ENCODE data around the gene COLGALT1.

The COLGALT1 gene

DNA sequence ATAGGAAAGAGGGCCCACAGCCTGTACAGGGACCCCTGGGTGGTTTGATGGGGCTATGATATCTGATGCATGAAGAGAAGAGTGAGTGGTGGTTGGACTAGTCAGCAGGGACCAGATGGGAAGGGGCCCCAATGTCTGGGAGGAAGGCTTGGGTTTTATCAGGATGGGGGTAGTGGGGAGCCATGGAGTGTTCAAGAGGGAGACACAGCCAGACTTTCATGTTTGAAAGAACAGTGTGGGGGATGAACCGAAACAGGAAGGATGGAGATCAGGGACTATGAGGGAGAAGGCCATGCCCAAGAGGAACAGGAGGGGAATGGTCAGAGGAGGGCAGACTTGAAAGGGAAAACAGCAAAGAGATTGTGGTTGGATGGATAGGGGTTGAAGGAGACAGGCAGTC is 69.6 kb downstream of the COLGALT1 start:
- no peak for DNase-seq

DNA sequence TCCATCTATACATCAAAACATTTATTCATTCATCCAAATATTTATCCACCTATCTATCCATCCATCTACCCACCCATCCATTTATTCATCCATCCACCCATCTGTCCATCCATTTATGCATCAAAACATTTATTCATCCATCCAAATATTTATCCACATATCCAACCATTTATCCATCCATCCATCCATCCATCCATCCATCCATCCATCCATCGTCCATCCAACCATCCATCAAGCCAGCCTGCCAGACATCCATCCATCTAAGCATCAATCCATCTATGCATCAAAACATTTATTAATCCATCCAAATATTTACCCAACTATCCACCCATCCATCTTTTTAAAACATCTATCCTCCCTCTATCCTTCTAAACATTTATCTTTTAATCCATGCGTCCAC is 70.5 kb downstream of the COLGALT1 start:
- no peak for DNase-seq

DNA sequence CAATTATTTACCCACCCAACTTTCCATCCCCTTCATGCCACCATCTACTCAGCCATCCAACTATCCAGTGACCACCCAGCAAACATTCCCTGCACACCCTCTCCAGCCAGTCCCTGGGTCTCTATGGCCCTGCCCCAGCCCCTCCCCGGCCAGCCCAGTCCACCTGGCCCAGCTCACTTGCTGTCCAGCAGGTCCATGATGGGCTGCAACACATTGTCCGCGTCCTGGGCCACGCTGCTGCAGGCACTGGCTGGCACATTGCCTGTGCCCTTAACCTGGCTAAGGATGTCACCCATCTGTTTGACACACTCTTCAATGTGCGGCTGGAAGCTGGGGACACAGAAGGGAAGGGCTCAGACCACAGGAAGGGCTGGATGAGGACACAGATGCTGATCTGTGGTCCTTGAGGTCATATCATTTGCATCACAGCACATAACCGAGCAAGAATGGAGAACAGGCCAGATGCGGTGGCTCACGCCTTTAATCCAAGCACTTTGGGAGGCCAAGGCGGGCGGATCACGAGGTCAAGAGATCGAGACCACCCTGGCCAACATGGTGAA is 71.1 kb downstream of the COLGALT1 start:
- no peak for DNase-seq

DNA sequence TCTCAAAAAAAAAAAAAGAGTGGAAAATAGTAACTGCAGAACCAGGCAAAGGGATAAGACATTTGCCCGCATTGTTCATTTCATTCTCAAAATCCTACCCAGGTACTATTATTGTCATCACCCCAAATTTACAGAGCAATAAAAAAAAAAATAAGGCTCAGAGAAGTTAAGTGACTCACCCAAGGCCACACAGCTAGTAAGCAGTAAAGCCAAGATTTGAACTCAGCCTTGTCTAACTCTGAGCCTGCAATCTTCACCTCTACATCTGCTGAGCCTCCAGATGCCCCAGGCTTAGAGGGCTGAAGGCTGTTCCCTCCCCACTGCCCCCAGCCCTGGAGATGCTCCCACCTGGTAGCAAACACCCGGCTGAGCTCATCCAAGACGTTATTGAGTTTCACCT is 71.7 kb downstream of the COLGALT1 start:
- DNase-seq: no peak

DNA sequence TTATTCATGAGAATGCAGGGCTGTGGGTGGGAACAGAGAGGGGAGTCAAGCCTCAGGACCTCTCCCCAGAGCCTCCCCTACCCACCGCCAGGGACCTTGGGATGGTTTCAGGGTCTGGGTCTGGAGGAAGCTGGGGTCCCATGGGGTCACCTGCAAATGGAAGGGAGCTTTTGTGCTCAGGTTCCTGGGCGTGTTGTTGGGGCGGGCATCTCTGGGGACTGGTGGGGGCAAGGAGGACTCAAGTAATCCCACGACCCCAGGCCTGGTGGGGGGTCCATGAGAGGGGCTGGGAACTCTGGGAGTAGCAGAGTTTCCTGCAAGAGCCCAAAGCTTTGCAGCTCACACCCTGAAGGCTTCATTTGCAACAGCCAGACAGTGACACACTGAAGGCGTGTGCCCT is 72.5 kb downstream of the COLGALT1 start:
- no peak for DNase-seq

DNA sequence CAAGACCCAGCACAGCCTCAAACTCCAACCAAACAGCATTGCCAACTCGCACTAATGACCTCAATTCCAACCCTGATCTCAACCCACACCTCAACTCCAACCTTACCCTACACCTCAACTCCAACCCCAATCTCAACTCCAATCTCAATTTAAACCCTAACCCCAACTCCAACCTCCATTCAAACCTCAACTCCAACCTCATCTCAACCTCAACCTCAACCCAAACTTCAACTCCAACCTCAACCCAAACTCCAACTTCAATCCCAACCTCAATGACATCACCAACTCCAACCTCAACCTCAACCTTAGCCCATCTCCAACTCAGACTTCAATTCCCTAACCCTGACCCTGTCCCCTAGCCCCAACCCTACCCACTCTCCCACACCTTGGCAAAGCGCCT is 74.3 kb downstream of the COLGALT1 start:
- DNase-seq: no peak

DNA sequence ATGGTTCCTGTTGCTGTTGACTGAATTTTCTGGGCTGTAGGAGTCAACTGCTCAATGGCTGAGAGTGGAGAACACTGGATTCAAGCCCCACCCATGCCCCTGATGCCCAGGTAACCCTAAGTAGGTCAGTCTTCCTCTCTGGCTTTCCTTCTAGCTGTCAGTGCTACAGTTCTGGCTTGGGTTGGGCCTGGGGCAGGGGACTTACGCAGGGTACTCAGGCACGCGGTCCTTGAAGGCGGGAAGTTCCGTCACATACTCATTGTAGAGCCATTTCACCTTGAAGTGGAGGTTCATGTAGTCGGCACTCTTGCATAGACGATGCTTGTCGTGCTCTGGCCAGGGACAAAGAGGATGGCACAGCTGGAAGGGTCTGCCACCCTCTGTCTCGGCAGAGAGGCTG is 77.1 kb downstream of the COLGALT1 start:
- DNase-seq: no peak

All from effector CD8-positive, alpha-beta T cell (primary cell).